Fibroblast of pulmonary artery (primary cell): ENCODE measurements around the gene INHBB.

Experiments used
- DNase-seq: peaks from one replicate; pipeline ENCODE4 v3.0.0-alpha.2; 2010; ENCODE audit warnings: low read depth
- H3K4me3 ChIP-seq: replicated peaks from 2 replicates; pipeline ENCODE4 v1.5.1; 2011; ENCODE audit warnings: low read depth, mild to moderate bottlenecking, control low read depth, low read length, moderate library complexity
- TF ChIP-seq, protein P1 (sequence below): IDR thresholded peaks from 2 replicates; pipeline ENCODE4 v1.5.1; 2011; ENCODE audit warnings: mild to moderate bottlenecking, control low read depth, low read length, inconsistent platforms; ENCODE audit errors: missing control alignments

Gene INHBB

DNA sequence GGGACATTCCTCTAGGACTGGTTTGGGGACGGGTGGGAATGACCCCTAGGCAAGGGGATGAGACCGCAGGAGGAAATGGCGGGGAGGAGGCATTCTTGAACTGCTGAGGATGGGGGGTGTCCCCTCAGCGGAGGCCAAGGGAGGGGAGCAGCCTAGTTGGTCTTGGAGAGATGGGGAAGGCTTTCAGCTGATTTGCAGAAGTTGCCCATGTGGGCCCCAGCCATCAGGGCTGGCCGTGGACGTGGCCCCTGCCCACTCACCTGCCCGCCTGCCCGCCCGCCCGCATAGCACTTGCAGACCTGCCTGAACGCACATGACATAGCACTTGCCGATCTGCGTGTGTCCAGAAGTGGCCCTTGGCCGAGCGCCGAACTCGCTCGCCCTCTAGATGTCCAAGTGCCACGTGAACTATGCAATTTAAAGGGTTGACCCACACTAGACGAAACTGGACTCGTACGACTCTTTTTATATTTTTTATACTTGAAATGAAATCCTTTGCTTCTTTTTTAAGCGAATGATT is 4.9 kb downstream of the INHBB start:
- TF ChIP-seq, protein P1, sequence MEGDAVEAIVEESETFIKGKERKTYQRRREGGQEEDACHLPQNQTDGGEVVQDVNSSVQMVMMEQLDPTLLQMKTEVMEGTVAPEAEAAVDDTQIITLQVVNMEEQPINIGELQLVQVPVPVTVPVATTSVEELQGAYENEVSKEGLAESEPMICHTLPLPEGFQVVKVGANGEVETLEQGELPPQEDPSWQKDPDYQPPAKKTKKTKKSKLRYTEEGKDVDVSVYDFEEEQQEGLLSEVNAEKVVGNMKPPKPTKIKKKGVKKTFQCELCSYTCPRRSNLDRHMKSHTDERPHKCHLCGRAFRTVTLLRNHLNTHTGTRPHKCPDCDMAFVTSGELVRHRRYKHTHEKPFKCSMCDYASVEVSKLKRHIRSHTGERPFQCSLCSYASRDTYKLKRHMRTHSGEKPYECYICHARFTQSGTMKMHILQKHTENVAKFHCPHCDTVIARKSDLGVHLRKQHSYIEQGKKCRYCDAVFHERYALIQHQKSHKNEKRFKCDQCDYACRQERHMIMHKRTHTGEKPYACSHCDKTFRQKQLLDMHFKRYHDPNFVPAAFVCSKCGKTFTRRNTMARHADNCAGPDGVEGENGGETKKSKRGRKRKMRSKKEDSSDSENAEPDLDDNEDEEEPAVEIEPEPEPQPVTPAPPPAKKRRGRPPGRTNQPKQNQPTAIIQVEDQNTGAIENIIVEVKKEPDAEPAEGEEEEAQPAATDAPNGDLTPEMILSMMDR: no peak
- no peak overlapping the region for H3K4me3 ChIP-seq
- no peak for DNase-seq

DNA sequence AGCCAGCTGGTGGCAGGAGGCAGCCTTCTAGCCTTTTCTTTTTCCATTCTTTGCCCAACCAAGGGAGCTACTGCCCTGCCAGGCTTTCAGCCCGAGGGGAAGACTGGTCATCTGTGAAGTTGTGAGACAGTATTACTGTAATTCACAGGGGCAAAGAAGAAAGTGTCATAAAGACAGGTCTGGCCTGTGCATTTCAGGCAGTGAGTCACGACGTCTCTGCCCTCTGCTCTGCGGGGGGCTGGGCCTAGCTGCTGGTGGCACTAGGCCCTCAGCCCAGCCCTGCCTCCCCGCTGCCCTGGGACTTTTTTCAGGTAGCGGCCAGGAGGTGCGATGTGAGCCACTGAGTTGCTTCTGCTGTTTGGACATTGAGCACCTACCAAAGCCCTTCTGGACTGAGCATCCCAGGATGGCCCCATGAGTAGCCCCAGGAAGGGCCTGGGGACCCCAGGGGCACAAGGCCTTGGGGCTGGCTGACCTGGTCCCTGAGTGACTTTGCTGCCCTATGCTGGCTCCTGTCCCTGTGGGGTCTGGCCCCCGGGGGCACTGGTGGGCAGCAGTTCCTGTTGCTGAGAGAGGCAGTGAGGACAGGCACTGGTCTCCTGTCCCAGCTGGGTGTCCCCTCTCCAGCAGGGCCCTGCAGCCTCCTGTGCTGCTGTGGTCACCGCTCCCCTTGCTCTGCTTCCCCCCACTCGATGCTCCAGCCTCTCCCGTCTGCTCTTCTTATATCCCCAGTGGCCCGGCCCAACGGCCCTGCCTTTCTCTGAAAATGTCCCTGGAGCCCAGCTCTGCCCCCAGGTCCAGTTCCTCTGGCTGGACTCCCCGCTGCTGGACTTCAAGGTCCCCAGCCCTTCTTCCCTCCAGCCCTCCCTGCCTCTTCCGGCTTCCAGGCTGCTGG is 7.0 kb downstream of the INHBB start:
- no peak for DNase-seq
- no peak overlapping the region for H3K4me3 ChIP-seq
- TF ChIP-seq, protein P1: no peak

DNA sequence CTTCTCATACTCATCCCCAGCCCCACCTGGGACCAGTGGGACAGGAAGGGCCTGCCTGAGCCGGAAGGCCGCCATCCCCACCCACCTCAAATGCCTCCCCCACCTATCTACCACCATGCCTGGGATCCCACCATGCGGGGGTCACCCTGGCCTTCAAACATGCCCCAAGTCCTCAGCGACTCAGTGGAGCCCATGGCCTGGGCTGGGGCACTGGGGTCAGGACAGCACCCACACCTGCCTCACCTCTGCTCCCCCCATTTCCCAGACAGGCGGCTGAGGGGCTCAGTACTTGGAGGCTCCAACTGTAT is 7.6 kb downstream of the INHBB start:
- DNase-seq: no peak
- H3K4me3 ChIP-seq: no peak overlapping the region
- TF ChIP-seq, protein P1: no peak

DNA sequence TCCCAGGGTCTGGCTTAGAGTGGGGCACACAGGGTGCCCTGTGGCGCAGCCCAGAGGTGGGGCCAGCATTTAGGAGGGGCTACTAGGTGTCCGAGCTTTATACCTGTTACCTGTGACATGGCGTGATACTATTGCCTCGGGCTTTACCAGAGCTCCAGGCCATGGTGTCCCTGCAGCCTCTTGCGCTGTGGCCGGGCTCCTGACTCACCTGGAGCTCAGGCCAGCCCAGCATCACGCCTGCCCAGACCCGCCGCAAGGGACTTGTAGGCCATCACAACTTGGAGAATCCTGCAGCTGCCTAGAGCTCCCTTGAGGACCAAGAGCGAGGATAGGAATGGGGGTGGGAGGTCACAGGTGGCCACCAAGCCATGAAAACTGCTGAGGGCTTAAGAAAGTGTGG is 8.0 kb downstream of the INHBB start:
- DNase-seq: no peak
- TF ChIP-seq, protein P1: no peak
- H3K4me3 ChIP-seq: no peak overlapping the region

DNA sequence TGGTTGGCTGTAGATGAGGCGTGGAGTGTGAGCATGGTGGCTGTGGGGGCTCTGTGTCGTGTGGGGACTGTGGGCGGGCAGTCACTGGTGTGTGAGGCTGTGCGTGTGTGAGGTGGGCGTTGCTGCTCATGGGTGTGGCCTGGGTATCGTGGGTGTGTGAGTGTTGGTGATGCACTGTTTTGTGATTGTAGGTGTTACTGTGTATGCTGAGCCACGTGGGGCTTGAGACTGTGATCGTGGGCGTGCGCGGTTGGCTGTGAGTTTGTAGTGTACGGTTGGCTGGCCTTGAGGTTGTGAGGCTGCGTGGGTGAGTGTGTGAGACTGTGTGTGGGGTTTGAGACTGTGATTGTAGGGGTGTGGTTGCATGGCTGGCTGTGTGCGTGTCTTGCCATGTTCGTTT is 8.5 kb downstream of the INHBB start:
- DNase-seq: no peak
- TF ChIP-seq, protein P1: no peak
- H3K4me3 ChIP-seq: no peak overlapping the region

DNA sequence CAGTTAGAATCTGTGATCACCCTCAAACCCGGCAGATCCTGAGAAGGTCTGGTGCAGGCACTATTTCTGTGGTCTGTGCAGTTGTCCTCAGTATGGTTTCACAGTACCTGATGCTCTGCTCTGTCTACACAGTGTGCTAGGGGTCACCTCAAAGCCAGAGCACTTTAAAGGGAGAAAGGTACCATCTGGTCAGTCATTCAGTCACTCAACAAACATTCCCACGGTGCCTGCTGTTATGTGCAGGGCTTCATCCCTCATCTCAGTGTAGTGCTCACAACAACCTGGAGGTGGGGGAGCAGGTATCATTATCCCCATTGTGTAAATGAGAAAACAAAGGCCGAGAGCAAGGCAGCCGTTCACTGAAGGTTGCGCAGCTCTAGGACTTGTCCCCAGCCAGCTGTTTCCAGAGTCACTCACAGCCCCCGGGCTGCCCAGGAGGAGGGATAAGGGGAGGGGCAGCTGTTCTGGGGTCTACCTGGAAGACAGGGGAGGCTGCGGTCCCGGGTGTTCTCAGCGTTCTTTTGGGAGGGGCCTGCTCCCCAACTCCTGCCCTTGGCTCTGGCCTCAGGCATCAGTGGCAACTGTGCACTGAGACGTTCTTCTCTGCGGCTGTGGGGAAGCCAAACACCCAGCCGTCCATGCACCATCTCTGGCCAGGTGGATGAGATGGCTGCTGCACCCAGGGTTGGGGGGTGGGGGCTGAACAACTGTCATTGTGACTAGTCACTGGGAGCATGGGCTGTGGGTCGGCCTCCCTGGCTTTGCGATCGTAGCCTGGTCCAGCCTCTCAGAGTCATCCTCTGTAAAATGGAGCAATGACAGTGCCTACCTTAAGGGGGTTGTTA is 9.2 kb downstream of the INHBB start:
- TF ChIP-seq, protein P1: no peak
- H3K4me3 ChIP-seq: no peak overlapping the region
- DNase-seq: no peak
